Hematopoietic multipotent progenitor cell treated with erythropoietin and hydrocortisone succinate and interleukin-3 and kit ligand, for 15 days (in vitro differentiated cells): Measurements from ENCODE around the gene NIPAL3.
"Not testable (repeated sequence)": the region's sequence is repeated elsewhere in the genome, so short reads cannot be mapped to it uniquely, and the experiment has no call there.

Experiments used
- DNase-seq: peaks from one replicate; pipeline ENCODE4 v3.0.0-alpha.2; 2015; ENCODE audit warnings: low spot score

NIPAL3 gene

DNA sequence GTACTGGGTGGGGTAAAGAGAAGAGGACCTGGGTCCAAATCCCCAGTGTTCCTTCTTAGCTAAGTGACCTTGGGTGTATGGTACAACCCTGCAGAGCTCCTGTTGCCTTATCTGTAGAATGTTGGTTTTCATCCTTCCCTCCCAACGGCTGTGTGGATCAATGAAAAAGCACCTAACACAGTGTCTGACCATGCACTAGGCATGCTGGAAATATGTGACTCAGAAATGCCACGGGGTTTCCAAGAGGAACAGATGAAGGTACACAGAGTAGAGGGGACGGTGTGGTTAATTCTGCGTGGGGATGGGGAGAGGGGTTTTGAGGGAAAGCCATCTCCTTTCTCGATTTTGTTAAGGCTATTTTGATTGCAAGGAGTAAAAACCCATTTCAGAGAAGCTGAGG is 8.6 kb downstream of the NIPAL3 start:
- DNase-seq = no peak

DNA sequence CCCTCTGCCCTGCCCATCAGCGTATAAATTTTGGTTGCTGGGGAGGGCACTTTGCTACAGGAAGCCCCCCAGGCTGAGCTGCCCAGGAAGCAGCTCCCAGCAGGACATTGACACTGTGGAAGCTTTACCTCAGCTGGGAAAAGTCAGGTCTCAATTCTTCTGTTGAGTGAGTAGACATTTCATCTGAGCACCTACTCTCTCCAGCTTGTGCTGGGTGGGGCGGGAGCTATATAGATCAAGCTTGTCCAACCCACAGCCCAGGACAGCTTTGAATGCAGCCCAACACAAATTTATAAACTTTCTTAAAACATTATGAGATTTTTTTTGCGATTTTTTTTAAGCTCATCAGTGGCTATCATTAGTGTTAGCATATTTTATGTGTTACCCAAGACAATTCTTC is 9.4 kb downstream of the NIPAL3 start:
- no peak for DNase-seq

DNA sequence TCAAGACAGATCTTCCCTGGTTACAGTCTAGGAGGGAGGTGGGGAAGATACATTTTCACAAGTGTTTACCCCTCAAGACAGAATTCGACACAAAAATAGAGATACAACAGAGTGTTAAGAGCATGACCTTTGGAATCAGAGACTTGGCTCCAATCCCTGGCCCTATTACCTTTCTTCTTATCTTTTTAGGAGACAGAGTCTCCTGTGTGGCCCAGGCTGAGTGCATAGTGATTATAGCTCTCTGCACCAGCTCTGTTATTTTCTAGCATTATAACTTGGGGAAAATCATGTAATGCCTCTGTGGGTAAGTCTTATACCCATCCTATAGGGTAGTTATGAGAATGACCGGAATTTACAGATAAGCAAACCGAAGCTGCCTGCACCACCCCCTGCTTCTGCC is 9.8 kb downstream of the NIPAL3 start:
- no peak for DNase-seq

DNA sequence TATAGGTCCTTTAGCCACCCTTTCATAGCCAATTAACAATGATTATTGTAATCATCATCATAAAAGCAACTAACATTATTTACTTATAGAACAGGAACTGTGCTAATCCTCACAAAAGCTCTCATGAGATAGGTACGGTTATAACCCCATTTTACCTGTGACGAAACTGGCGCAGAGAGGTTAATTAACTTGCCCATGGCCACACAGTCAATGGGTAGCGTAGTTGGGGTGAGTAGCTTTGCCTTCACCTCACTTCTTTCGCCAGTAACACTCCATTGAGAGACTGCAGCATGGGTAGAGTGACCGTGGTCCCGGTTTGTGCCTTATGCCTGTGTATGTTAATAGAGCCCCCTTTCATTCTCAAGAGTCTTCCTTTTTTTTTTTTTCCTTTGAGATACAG is 10.3 kb downstream of the NIPAL3 start:
- no peak for DNase-seq

DNA sequence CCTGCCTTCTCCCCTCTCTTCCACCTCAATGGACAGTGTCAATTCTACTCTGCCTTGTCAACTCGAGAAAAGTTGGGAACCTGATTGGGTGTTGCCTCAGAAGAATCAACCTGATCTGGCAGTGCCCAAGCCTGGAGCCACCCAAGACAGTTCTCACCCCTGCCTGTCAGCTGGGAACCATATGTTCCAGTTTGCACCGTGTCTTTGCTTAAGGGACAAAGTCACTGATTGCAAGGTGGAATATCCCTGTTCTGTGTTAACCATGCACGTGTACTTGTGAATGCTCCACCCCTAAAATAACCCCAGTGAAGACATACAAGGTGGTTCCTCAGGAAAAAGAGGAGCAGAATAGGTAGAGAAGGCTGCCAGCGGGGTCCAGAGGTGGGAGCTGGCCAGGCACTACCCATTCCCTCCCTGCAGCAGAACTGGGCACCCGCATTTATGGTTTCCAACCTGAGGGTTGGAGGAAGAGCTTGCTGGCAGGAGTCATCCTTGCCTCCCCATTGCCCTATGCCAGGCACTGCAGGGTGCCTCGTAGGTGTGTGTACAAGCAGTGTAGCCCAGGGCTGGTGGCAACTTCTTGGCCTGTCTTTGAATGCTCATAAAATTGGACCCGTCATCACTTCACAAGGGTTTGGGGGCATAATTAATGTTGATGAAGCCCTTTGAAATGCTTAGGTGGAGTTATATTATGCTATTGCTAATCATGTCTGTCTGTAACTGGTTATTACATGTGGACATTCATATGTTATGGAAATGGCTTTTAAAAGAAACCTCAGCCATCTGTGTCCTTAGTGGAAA is 11.3 kb downstream of the NIPAL3 start:
- DNase-seq = no peak

DNA sequence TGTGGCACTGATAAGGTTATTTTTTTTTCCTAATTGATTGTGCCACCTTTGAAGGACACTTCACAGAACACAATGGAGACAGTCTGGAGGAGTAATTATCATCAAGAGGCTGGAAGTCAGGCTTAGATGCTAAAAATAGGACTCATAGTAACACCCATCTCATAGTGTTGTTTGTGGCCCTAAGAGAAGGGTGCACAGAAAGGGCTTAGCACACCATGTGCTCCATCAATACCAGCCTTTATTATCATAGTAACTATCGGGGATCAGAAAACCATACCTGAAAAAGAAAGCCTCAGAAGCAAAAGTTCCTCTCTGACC is 11.9 kb downstream of the NIPAL3 start:
- no peak for DNase-seq

DNA sequence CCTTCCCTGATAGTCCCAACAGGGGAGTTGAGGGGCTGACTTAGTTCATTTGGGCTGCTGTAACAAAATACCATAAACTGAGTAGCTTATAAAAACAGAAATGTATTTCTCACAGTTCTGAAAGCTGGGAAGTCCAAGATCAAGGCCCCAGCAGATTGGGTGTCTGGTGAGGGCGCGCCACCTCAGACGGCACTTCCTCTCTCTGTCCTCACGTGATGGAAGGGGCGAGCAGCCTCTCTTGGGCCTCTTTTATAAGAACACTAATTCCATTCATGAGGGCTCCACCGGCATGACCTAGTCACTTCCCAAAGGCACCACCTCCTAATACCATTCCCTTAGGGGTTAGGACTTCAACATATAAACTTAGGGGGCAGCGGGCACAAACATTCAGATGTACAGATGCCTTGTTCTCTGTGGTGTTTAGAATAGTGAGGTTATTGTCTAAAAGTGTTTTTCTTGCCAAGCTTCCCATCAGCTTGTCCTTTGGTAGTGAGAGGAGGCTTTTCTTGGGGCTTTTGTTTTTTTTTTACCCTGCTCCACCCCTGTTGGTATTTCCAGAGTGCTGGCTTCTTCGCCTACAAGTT is 20.3 kb downstream of the NIPAL3 start:
- DNase-seq = no peak

DNA sequence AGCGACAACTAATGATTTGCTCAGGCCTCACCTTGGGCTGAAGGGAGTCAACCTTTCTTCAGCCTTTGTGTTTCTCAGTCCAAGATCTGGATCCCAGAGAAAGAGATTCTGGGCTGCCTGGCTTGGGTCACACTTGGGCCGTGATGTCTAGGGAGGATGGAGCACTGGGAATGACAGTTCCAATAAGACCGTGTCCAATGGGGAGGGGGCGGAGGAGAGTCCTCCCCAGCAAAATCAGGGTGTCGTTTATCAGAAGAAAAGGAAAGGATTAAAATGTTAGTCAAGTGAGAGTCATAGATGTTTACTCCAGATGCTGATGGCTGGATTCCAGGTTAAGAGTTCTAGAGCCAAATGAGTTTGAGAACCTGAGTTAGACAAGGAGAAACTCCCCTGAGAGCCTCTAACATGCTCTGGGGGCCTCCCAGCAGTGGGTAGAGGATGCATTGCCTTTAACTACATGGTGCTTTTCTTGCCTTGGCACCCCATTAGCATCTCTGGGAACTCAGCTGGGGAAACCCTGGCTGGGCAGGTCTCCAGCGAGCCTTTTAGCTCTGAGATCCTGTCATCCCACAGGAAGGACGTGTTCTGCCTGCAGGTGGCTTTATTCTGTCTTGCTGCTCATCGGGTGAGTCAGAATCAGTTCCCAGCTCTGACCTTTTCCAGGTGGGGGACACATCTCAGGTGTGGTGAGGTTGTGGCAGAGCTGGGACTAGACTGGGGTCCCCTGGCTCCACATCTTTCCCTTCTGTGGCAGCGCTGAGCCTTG is 22.2 kb downstream of the NIPAL3 start:
- DNase-seq = no peak

DNA sequence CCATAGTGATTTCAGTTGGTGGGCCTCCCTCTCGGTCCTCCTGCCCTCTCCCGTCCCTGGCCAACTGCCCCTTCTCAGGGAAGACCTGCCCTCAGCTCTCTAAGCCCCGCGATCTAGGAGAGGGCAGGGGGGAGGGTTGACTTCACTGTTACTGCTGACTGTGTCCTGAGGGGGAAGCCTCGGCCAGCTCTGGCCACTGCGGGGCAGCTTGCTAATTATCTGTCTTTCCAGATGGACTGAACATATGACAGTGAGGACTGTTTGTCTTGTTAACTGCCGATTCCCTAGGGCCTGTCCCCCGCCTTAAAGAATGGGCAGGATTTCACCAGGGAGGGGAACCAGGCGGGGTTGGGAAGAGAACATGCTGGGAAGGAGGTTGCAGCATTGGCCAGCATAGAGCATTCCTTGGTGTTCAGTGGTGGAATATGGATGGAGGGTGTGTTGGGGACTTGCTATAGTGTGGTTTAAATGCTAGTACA is 22.9 kb downstream of the NIPAL3 start:
- DNase-seq = no peak

DNA sequence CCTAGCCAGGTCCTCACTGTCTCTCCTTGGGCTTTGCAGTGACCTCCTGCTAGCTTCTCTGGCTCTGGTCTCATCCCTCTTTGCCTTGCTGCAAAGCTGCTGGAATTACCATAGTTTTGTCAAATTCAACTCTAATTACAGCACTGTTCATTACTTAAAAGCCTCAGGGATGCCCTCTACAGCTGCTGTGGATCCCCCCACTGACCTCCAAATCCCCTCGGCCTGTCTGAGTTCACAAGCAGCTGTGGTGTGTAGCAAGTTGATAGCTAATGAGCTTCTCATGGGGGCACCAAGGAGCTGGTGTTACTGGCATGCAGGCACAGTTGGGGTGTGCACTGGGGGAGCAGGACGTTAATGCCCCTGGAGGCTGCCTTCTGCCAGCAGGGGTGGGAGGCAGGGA is 24.8 kb downstream of the NIPAL3 start:
- DNase-seq = no peak

DNA sequence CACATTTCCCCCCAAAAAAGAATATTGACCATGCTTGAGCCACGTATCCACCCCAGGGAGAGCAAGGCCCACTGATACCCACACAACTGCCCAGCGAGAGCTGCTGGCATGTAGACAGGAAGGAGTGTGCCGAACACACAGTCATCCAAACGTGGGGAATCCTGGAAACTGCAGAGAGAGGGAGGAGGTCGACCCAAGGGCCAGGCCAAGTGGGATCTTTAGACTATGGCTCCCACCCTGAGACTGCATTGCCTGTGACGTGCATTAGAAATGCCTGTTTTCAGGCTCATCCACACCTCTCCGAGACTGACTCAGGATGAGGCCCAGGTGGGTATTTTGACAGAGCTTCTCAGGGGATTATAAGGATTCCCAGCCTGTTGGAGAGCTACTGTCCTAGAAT is 25.9 kb downstream of the NIPAL3 start:
- DNase-seq = no peak

DNA sequence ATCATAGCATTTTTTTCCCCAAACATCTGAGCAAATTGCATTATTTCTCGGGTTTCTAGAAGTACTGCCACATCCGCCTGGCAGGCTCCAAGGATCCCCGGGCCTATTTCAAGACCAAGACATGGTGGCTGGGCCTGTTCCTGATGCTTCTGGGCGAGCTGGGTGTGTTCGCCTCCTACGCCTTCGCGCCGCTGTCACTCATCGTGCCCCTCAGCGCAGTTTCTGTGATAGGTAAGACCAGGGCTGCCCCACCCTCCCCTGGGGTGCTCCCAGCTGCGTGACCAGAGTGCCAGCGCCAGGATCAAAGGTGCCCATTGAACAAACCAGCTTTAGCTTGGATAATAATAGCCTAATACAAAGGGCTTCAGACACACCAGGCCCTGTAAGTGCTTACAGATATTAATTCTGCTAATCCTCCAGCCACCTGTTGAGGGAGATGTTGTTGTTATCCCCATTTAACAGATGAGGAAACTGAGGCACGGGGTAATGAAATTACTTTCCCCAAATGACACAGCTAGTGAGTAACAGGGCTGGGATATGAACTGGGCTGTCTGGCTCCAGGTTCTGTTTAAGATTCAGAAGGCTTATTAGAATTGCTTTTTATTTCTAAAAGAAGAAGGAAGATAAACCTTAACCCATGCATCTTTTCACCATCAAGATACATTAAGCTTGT is 26.5 kb downstream of the NIPAL3 start:
- no peak for DNase-seq

DNA sequence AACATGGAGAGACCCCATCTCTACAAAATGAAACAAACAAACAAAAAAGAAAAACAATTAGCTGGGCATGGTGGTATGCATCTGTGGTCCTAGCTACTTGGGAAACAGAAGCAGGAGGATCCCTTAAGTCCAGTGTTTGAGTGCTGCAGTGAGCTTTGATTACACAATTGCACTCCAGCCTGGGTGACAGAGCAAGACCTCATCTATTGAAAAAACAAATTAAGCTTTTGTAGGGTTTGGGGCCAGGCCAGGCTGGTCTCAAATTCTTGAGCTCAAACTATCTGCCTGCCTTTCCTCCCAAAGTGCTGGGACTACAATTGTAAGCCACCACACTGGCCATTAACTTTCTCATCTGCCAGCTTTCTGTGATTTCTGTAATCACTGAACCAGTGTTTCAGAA is 27.2 kb downstream of the NIPAL3 start:
- DNase-seq = no peak

DNA sequence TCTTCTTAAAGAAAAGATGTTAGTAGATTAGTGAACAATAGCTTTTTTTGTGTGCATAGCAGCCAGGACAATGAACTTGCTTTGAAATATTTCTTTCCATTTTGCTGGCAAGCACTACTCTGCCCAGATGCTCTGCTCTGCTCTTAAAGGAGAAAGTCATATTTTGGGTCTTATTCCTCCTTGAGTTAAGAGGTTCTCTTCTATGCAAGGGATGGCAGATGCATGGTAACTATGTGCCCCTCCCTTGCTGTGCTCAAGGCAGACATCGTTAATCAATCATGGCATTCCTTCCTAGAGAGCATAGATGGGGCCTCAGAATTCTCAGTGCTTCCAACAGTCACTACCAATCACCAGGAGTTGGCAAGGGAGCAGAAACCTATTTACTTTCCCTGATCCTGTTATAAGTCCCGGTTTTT is 27.6 kb downstream of the NIPAL3 start:
- DNase-seq = no peak

DNA sequence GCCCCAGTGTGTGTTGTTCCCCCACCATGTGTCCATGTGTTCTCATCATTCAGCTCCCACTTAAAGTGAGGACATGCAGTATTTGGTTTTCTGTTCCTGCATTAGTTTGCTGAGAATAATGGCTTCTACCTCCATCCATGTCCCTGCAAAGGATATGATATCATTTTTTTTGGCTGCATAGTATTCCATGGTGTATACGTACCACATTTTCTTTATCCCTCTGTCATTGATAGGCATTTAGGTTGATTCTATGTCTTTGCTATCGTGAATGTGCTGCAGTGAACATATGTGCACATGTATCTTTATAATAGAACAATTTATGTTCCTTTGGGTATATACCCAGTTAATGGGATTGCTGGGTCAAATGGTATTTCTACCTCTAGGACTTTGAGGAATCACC is 30.8 kb downstream of the NIPAL3 start:
- not testable (repeated sequence) for DNase-seq

DNA sequence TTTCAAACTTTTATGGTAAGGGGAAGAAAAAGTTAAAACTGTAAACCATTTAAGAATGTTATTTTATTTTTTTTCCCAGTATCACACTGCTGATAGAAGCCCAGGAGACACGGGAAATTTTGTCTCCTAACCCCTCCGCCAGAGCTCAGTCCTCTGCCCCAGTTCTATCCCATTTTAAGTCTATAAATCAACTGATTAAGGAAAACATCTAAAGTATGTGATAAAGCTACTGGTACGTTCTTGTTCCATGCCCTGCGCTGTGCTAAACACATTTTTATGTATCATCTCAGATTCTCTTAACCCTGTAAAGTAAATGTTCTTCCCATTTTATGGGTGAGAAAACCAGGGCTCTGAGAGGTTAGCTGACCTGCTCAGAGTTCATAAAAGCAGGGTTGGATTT is 34.7 kb downstream of the NIPAL3 start:
- DNase-seq = no peak

DNA sequence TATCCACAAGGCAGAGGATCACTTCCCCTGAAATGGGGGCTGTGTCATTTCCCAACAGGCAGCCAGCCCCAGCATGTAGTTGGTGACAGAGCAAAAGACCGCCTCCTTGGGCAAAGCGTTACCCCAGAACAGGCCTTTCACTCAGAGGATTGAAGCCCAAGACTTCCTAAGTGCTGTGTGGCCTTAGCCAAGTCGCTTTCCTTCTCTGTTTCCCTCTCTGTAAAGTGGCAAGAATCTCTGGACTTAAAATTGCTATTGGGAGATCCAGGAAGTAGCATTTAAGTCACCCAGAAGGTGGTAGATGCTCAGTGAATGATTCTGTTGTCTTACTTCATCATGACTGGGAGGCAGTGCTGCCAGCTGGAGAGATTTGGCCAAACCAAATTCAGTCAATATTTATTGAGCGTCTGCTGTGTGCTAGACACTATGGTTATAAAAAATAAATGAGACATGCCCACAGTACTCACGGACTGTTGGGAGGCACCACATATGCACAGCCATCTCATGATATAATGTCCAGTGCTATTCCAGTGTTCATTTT is 35.3 kb downstream of the NIPAL3 start:
- DNase-seq = no peak

DNA sequence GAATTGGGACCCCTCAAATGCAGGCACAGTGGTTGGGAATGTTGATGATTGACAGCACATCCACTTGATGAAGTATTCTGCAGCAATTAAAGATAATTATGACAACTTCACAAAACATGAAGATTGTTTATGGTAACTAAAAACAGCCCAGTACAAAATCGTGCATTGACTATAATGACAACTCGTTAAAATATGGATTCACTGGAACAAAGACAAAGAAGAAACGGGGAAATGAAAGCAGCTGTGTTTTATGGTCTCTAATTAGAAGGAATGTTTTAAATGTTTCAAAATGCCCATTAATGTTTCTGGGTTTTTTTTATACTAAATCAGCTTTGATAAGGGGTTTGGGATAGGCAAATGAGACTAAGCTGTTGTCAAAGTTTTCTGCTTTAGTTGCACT is 36.1 kb downstream of the NIPAL3 start:
- no peak for DNase-seq

DNA sequence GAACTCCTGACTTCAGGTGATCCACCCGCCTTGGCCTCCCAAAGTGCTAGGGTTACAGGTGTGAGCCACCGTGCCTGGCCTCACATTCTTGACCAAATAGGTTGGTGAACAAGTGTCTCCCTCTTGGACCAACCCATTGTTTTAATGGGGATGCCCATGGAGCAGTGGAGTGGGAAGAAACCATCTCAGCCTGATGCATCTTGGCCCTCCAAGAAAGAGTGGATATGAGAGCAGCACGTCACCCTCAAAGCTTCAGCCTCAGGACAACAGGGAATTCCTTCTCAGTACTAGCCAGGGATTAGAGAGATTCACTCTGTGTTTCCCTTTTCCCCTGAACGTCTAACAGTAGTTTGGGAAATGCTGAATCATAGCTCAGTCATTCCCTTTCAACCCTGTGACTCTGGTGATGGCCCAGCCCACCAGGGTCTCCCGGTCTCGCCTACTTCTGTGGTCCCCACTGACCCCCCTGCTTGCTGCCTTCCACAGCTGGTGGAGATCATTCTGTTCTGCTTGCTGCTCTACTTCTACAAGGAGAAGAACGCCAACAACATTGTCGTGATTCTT is 37.4 kb downstream of the NIPAL3 start:
- DNase-seq = no peak

DNA sequence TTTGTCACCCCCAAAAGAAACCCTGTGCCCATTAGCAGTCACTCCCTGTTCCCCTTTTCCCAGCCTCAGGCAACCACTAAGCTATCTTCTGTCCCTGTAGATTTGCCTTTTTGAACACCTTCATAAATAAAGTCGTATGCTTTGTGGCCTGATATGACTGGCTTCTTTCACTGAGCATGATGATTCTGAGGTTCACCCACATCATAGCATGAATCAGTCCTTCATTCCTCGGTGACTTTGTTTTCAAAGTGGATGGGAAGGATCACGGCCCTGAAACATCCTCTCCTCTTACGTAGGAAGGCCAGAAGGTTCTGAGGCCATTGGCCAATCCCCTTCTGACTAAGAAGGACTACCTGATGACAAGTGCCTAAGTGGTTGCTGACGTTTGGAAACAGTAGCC is 39.1 kb downstream of the NIPAL3 start:
- no peak for DNase-seq

DNA sequence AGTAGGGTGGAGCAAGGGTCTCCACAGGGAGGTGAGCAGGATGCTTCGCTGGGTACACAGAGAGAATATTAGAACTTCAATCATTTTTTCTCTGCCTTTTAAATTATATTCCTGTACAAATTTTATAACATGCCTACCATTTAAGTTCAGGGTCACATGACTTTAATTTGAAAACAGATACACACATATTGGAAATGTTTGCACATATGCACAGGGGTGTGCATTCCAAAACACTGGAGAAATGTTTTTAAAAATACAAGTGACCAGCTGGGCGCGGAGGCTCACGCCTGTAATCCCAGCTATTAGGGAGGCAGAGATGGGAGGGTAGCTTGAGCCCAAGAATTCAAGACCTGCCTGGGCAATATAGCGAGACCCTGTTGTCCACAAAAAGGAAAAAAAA is 39.7 kb downstream of the NIPAL3 start:
- DNase-seq = no peak

DNA sequence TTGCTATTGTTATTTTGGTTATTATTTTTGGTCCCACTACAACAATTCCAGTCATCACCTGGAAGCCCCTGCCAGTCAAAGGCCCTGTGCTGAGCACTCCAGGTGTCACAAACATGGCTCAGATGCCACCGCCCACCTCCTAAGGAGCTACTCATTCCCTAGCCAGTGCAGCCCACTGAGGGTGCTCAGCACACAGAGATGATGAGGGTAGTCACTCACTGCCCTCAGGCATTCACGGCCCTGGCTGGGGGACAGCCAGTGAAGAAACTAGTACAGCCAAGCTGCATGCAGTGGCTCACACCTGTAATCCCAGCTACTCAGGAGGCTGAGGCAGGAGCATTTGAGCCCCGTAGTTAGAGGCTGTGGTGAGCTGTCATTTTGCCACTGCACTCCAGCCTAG is 42.3 kb downstream of the NIPAL3 start:
- no peak for DNase-seq
